AG09319 (cell line): ENCODE measurements around the gene SGPL1.
A peak's percentile ranks its signal among the peaks of the same experiment; 100 is the strongest.

Experiments used
- DNase-seq: peaks from one replicate; pipeline ENCODE4 v3.0.0-alpha.2; 2010; ENCODE audit warnings: low read depth; ENCODE audit errors: extremely low read depth
- TF ChIP-seq, protein P1 (sequence below): IDR thresholded peaks from 2 replicates; pipeline ENCODE4 v1.5.1; 2011; ENCODE audit warnings: low read depth, mild to moderate bottlenecking, inconsistent platforms, low read length, moderate library complexity

The SGPL1 gene

DNA sequence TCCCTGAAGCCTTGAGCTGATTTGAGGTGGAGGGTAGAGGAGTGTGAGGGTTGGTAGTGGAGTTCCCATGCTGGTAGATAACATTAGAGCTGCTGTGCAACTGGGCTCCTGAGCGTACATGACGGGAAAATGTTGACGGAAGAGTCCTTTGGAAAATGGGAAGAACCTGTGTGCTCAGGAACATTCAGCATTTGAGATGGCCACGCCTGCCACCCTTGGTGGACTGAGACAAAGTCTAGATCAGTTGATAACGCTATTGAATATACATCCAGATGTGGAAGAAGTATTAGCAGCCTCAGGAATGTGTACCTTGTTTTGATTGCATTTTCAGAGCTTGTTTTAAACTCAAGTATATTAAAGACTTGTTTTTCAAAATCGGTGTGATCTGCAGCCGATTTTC lies 56.5 kb downstream of the SGPL1 start:
- TF ChIP-seq, protein P1, sequence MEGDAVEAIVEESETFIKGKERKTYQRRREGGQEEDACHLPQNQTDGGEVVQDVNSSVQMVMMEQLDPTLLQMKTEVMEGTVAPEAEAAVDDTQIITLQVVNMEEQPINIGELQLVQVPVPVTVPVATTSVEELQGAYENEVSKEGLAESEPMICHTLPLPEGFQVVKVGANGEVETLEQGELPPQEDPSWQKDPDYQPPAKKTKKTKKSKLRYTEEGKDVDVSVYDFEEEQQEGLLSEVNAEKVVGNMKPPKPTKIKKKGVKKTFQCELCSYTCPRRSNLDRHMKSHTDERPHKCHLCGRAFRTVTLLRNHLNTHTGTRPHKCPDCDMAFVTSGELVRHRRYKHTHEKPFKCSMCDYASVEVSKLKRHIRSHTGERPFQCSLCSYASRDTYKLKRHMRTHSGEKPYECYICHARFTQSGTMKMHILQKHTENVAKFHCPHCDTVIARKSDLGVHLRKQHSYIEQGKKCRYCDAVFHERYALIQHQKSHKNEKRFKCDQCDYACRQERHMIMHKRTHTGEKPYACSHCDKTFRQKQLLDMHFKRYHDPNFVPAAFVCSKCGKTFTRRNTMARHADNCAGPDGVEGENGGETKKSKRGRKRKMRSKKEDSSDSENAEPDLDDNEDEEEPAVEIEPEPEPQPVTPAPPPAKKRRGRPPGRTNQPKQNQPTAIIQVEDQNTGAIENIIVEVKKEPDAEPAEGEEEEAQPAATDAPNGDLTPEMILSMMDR: no peak
- no peak for DNase-seq

DNA sequence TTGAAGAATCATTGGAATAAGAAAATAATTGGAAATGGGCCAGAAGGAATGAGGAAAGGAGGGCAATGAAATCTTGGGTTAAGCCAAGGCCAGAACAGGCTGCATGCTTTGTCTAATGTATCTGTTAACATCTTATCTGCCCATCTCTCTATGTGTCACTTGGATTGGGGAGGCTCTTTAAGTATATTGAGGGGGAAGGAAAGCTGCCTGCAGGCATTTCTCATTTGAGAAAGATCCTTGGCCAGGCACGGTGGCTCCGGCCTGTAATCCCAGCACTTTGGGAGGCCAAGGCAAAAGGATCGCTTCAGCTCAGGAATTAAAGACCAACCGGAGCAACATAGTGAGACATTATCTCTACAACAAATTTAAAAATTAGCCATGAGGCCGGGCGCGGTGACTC lies 58.3 kb downstream of the SGPL1 start:
- no peak for DNase-seq

DNA sequence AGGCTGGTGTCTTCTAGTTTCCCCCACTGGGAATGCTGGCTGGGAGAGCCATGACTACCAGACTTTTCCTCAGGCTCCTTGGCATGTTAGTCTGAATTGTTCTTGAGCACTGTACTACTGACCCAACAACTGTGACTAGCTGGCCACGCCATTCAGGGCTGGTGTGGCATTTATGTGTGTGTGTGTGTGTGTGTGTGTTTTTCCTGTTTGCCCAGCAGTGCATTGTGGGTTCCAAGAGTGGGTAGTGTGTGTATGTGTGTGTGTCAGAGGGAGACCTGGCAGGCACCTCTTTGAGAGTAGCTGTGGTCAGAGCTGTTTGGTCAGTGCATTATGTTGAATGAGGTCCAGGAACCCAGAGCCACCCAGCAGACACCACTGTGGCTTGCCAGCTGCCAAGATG lies 63.5 kb downstream of the SGPL1 start:
- TF ChIP-seq, protein P1: no peak
- DNase-seq: no peak

More for the DNA sequence above, 58.3 kb downstream of the SGPL1 start:
- TF ChIP-seq, protein P1: no peak

DNA sequence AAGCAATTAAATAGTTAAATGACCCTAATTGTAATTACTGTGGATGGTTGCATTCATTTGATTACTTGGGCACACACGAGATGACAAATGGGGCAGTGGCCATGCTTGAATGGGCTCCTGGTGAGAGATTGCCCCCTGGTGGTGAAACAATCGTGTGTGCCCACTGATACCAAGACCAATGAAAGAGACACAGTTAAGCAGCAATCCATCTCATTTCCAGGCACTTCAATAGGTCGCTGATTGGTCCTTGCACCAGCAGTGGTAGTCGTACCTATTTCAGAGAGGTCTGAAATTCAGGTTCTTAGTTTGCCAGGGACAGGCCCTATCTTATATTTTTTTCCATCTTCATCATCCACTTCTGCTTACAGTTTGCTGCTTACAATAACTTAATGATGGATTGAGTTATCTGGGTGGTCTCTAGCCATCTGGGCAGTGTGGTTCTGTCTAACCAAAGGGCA lies 64.4 kb downstream of the SGPL1 start:
- TF ChIP-seq, protein P1: peak; percentile 88
- peak; percentile 49 for DNase-seq

DNA sequence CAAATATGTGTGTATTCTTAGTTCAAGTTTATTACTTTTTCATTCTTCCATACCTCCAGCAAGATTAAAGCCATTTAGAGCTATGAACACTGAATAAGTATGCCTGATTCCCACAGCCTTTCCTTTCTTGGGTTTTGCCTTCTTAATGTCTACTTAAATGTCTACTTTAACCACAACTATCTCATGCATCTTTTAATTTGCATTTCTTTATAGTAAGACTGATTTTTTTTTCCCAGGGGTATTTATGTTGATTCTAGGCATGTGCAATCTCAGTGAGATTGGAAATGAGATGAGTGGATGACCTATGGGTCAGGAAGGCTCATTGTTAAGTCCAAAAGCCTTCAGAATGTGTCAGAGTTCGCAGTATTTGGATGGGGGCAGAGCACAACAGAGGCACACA lies 69.0 kb downstream of the SGPL1 start:
- no peak for DNase-seq
- TF ChIP-seq, protein P1: no peak

DNA sequence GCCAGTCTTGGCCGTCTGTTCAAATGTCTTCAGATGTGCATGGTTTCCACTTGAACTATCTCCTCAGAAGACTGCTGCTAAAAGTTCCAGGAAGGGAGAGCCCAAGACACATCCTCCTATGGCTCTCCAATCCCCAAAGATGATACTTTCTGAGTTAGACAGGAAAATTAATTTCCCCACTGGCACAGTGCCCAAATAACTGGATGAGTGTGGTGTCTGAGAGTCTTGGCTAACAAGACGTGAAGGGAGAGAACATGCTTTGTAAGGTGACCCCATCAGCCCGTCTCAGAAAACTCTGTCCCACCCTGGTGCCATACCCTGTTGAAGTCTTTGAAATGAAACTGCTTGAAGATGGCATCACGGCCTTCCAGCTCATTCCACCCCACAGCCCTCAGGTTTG lies 69.7 kb downstream of the SGPL1 start:
- no peak for DNase-seq
- TF ChIP-seq, protein P1: no peak

DNA sequence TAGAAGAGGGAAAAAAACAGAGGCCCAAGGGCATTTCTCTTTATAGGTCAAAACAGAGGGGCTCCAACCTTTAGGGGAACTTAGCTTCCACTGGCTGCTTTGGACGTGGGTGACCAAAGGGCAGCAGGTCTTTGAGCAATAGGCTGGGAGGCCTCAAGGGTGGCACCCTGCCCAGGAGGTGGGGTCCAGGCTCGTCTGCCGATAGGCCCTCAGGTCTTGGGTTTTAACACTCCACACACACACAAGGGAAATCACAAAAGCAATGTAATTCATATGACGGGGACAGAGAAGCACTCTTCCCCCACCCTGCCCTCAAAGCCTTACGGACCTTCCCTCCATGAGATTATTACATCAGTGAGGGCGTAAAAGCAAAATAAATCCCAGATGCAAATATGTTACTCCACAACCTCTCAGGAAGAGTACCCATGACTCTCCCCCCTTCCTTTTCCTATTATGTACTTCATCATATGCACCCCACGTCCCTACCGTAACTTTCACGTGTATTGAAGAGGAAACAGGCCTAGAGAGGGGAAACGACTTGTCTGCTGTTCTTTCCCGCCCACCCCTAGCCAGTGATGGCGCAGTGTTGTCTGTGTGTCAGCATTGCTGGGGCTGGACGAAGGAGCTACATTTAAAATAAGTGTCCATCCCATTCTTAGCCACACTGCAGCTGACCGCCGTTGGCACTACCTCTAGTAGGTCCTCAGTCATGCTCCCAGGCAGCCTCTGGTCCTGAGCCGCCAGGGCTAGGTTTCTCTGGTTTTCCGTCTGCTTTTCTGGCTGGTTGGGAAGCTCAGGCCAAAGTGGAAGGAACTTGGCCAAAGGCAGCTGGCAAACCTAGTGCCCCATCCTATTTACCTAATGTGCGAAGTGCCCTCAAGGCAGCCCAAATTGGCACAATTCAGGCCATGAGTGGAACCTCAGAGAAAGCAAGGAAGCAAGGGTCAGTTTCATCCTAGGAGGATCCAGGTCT lies 70.5 kb downstream of the SGPL1 start:
- TF ChIP-seq, protein P1: no peak
- DNase-seq: no peak
